Stimulated activated CD4-positive, alpha-beta T cell treated with anti-CD3 and anti-CD28 coated beads, Interleukin-1b, Interleukin-23, amount 100 ng/mL, for 48 hours (primary cell): ENCODE measurements around the gene ZBTB8OS.
"Not testable (repeated sequence)": the region's sequence is repeated elsewhere in the genome, so short reads cannot be mapped to it uniquely, and the experiment has no call there.

Experiments used
- DNase-seq: peaks from one replicate; pipeline ENCODE4 v3.0.0-alpha.2; 2020

Gene ZBTB8OS

DNA sequence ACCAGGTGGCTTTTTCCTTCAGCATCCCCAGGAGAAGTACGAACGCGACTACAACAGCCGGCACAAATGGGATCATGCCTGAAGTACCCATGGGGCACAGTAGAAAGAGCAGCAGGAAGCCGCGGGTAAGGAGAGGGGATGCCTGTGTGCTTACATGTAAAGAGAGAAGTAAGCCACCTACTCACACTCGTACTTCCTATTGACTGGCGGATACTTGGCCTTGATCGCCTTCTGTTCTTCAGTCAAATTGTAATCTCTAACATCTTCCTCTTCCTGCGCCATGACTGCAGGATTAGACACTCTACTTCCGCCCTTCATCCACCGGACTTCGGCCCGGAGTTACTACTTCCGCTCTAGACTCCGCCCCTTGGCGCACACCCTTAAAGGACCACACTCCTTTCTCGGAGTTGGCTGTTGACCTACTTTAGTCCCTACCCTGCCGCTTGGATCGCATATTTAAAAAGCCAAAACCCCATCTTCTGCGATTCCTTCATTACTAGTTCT, at the start of gene ZBTB8OS:
Gene ZBTB8OS, minus strand, starts transcription at position 303 of the 504 bp plus-strand sequence. Its CDS starts 21 bp downstream, at position 282.
- DNase-seq = peak; percentile 90

GRCh38 chr1:32696996-32697395, 46.6 kb upstream of the ZBTB8OS start:
- DNase-seq = not testable (repeated sequence)

DNA sequence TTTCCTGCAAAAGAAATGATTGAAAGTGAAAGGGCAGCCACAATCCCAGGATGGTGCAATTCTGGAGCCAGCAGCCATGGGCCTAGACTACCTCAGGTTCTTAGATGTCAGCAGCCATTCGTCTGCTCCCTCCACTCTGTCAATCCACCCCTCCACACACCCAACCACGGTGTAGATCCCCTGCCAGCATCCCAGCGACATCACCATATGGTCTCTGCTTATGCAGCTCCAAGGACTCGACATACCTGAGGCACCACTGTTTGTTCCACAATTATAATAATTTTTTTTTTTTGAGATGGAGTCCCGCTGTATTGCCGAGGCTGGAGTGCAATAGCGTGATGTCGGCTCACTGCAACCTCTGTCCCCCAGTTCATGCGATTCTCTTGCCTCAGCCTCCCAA, 45.7 kb upstream of the ZBTB8OS start:
- DNase-seq = no peak

- no peak for DNase-seq
Observed at GRCh38 chr1:32695098-32695904, 45.0 kb upstream of the ZBTB8OS start.

DNA sequence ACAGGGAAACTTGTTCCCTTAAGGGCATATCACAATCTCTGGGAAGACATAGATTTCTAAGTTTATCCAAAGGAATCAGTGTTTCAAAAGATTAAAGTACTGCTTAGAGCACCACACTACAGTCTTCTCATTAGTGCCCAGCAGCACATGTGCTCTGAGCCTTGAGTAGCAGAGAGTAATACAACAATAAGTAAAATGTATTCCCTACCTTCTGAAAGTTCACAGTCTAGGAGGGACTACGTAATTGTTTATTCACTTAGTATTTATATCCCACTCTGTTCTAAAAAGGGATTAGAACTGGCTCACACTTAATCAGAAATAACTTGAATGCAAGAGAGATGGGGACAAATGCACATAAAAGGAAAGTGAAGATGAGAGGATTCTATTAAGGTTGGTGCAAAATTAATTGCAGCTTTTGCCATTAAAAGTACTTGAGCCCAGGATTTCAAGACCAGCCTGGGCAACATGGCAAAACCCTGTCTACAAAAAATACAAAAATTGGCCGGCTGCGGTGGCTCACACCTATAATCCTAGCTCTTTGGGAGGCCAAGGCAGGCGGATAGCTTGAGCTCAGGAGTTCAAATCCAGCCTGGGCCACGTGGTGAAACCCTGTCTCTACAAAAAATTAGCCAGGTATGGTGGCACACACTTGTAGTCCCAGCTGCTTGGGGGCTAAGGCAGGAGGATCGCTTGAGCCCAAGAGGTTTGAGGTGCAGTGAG, 43.3 kb upstream of the ZBTB8OS start:
- no peak for DNase-seq

GRCh38 chr1:32686387-32686786, 36.0 kb upstream of the ZBTB8OS start:
- no peak for DNase-seq

- no peak for DNase-seq
Observed at GRCh38 chr1:32685498-32685897, 35.1 kb upstream of the ZBTB8OS start.

DNA sequence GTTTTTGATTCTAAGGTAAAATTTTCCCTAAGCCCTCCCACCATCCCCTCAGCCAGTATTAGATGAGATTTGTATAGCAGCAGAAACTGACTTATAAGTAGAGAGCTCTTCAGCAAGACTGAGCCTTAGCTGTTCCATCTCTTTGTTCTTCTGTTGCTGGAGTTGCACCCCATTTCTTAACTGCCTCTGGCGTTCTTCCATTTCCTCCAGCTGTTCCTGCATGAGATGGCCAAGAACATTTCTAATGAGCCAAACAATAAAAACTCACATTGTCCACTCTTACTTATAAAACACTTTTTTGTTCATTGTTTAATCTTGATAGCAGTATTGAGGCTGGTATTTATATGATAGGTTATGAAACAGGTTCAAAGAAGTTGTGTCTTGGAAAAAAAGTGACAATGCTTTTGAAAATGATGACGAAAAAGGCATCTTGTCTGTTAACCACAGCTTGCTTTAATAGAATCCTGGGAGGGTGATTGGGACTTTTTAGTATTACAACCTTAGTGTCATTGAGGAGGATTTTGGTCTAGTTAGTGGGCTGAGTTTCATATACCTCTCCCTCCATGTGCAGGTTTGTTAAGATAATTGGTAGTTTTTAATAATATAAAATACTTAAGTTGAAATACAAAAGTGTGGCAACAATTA, 33.9 kb upstream of the ZBTB8OS start:
- DNase-seq = no peak

GRCh38 chr1:32683397-32683796, 33.0 kb upstream of the ZBTB8OS start:
- DNase-seq = no peak

DNA sequence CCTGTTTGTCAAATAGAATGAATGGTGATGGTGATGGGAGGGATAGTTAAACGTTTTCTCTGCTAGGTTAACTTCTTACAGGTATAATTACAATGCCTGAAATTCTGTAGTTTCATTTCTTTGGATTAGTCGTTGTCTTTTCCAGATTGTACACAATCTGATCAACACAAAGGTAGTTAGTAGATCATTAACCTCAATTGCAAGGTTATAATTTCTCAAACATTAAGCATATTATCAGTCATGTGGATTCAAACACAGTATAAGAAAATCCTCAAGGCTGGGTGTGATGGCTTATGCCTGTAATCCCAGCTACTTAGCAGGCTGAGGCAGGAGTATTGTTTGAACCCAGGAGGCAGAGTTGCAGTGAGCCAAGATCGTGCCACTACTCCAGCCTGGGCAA, 31.6 kb upstream of the ZBTB8OS start:
- DNase-seq = no peak

GRCh38 chr1:32681509-32681908, 31.2 kb upstream of the ZBTB8OS start:
- no peak for DNase-seq

- DNase-seq = no peak
Observed at GRCh38 chr1:32680642-32681041, 30.3 kb upstream of the ZBTB8OS start.

- not testable (repeated sequence) for DNase-seq
Observed at GRCh38 chr1:32679993-32680392, 29.6 kb upstream of the ZBTB8OS start.

- DNase-seq = no peak
Observed at GRCh38 chr1:32676945-32677344, 26.6 kb upstream of the ZBTB8OS start.

DNA sequence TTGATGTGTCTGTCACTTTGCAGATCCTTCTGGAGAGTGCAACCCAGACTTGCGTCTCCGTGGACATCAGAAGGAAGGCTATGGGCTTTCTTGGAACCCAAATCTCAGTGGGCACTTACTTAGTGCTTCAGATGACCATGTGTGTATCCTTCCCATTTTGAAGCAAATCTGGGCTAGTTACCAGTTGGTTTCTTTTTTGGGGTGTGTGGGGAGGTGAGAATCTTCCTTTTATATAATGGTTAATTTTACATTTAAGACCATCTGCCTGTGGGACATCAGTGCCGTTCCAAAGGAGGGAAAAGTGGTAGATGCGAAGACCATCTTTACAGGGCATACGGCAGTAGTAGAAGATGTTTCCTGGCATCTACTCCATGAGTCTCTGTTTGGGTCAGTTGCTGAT, 18.4 kb upstream of the ZBTB8OS start:
- DNase-seq = not testable (repeated sequence)

DNA sequence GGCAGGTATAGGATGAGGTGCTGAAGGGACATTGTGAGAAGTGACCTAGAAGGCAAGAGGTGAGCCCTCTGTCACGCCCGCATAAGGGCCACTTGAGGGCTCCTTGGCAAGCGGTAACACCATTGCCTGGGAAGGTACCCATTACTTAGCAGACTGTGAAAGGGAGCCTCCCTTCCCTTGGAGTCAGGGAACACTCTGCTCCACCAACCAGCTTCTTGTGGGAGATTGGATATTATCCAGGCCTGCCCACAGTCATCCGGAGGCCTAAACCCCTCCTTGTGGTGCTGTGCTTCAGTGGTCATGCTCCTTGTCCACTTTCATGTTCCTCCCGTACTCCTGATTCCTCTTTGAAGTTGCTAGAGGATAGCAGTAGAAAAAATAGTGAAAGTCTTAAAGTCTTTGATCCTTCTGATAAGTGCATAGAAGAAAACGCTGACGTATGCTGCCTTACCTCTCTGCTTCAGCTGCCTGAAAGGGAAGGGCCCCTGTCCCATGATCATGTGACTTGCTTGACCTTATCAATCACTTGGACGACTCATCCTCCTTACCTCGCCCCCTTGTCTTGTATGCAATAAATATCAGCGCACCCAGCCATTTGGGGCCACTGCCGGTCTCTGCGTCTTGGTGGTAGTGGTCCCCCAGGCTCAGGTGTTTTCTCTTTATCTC, 16.7 kb upstream of the ZBTB8OS start:
- no peak for DNase-seq

DNA sequence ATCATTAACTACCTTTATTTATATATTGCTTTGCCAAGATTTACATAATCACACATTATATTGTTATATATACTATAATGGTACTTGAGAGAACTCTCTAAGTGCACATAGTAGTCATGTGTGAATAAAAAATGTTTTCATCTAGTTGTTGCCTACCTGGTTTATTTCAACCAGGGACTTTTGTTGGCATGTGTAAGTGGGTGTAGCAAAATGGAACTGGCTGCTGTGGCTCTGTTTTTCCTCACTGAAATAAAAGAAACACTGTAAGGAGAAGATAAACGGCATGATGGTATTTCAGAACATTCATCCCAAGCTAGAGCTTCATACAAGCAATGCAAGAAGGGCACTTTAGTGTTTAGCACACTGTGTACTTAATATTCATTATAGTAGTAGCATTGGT, 15.6 kb upstream of the ZBTB8OS start:
- DNase-seq = no peak

DNA sequence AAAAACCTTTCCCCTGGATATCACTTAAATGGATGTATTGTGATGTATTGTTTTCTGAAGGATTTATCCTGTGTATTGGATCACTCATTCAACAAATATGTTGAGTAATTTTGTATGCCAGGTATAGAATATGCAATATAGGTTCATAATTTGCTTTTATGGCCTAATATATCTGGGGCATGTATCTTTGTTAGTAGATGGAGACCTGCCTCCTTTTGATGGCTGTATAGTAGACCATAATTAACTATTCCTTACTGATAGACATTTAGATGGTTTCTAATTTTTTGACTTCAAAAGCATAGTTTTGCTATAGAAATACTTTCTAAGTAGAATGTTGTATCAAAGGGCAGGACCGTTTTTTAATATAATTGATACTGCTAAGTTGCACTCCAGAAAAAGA, 9.2 kb upstream of the ZBTB8OS start:
- DNase-seq = no peak

- DNase-seq = no peak
Observed at GRCh38 chr1:32652244-32652962, 2.1 kb upstream of the ZBTB8OS start.

DNA sequence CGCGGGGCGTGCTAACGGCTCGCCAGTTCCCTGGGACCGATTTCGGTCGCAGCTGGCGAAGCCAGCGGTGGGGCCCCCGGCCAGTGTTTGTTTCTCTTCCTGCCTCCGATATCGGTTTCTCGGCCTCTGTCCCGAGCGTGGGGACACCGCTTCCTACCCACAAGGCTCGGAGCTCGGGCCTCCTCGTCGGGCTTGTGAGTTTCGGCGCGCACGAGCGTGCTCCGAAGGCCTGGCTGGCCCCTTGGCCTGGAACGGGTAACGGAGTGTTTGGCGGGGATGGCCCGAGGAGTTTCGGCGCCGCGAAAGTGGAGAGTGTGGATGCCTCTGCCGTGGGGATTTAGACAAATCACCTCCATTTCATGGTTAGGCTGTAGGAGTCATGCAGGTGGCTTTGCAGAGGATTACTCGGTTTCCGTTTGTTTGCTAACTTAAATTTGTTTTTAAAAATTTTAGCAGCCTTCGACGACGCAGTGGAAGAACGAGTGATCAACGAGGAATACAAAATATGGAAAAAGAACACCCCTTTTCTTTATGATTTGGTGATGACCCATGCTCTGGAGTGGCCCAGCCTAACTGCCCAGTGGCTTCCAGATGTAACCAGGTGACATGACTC, 1.2 kb upstream of the ZBTB8OS start:
- no peak for DNase-seq

- DNase-seq = peak; percentile 98
Observed at GRCh38 chr1:32650752-32651460, 556 bp upstream of the ZBTB8OS start, which contains the start of gene RBBP4. Gene RBBP4 (plus strand): TSS chr1:32651208. CDS start chr1:32651307, 99 bp downstream.
